ENCODE data around the gene HCAR1.

GRCh38 chr12:122740351-122740750 is 9.7 kb upstream of the HCAR1 start:
- TF ChIP-seq CTCF (optimal IDR thresholded peaks at IDR 0.05 in 1 of 3, IDR thresholded peaks at IDR 0.05 in 1 of 3, conservative IDR thresholded peaks at IDR 0.05 in 1 of 3; ENCODE audit: extremely low read depth in 1 of 3, insufficient read depth in 2 of 3, low read length in 3 of 3) (no peak), EZH2 (IDR thresholded peaks at IDR 0.05; ENCODE audit: low read length) (no peak)
